ENCODE results near the gene LCN1. TPM values are rescaled to one million over a fixed set of nuclear protein-coding genes. Genes with fewer than 3 reads are reported as not detected.

Gene LCN1
- total RNA-seq, 1 experiment from 2014 or later = not detected

- no peaks in the 10 kb centered on the region for H3K4me1 ChIP-seq (ENCODE audit: insufficient read depth, low read length)
- no peaks in the 10 kb centered on the region for H3K23me2 ChIP-seq (ENCODE audit: insufficient read length, low read depth, low read length, poor library complexity, severe bottlenecking)
- H2BK12ac ChIP-seq (ENCODE audit: insufficient read length, low read depth, low read length) = no peak overlapping the region
- no peaks in the 10 kb centered on the region for H3K79me1 ChIP-seq (ENCODE audit: insufficient read depth, low read depth, low read length, poor library complexity, severe bottlenecking)
- H3K79me2 ChIP-seq (ENCODE audit: insufficient read depth, low read length) = no peaks in the 10 kb centered on the region
- H3T11ph ChIP-seq (ENCODE audit: low read length) = no peak overlapping the region
- no peak overlapping the region for H2BK5ac ChIP-seq (ENCODE audit: insufficient read length, low read length)
- H2AFZ ChIP-seq (ENCODE audit: low read length) = no peak overlapping the region
- H3K27me3 ChIP-seq (ENCODE audit: insufficient read depth, low read length) = no peaks in the 10 kb centered on the region
- Mint-ChIP-seq H3K9me3 (no peaks in the 10 kb centered on the region), H3K27me3 (ENCODE audit: low read depth) (no peaks in the 10 kb centered on the region), H3K4me1 (peaks cover 10 to 18% of the 10 kb centered on the region in 2 experiments; a peak in 3 of 4 replicates), H3K4me3 (no peak overlapping the region), H3K36me3 (ENCODE audit: insufficient read depth in 1 of 3, low read depth in 3 of 3) (peaks cover 14 to 29% (median 23%) of the 10 kb centered on the region in 3 experiments), H3K27ac (no peak overlapping the region; a peak in 1 of 7 replicates)
- no peaks in the 10 kb centered on the region for H4K20me1 ChIP-seq (ENCODE audit: control insufficient read depth, insufficient read depth, insufficient read length)
- no peak overlapping the region for H3K9ac ChIP-seq (ENCODE audit: extremely low read depth, insufficient read length, low read length)
- DNase-seq = no peak
- no peak overlapping the region for H2BK120ac ChIP-seq (ENCODE audit: low read depth, low read length, poor library complexity, severe bottlenecking)
- H4K8ac ChIP-seq (replicated peaks; ENCODE audit: insufficient read length, low read depth, low read length) = no peak overlapping the region
- no peak overlapping the region for H3K14ac ChIP-seq (ENCODE audit: insufficient read depth, low read length)
- no peak overlapping the region for H3K56ac ChIP-seq (ENCODE audit: insufficient read length, low read depth, low read length)
- no peak overlapping the region for H3K23ac ChIP-seq (ENCODE audit: insufficient read length, low read depth, low read length)
- no peak overlapping the region for H4K5ac ChIP-seq (ENCODE audit: insufficient read length, low read depth, low read length)
- no peak overlapping the region for H2AK5ac ChIP-seq (ENCODE audit: insufficient read length, low read length)
- no peak overlapping the region for H3K4me2 ChIP-seq (ENCODE audit: insufficient read depth, insufficient read length, low read length)
- TF ChIP-seq, protein P1, sequence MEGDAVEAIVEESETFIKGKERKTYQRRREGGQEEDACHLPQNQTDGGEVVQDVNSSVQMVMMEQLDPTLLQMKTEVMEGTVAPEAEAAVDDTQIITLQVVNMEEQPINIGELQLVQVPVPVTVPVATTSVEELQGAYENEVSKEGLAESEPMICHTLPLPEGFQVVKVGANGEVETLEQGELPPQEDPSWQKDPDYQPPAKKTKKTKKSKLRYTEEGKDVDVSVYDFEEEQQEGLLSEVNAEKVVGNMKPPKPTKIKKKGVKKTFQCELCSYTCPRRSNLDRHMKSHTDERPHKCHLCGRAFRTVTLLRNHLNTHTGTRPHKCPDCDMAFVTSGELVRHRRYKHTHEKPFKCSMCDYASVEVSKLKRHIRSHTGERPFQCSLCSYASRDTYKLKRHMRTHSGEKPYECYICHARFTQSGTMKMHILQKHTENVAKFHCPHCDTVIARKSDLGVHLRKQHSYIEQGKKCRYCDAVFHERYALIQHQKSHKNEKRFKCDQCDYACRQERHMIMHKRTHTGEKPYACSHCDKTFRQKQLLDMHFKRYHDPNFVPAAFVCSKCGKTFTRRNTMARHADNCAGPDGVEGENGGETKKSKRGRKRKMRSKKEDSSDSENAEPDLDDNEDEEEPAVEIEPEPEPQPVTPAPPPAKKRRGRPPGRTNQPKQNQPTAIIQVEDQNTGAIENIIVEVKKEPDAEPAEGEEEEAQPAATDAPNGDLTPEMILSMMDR (conservative IDR thresholded peaks at IDR 0.05) = no peak
- no CpG with 5 or more reads among the region's 18 CpGs for WGBS (ENCODE audit: extremely low coverage, insufficient read length, low lambda C conversion rate)
- H2BK15ac ChIP-seq (ENCODE audit: low read depth, low read length) = no peak overlapping the region
- H3K4ac ChIP-seq (ENCODE audit: low read depth, low read length) = no peak overlapping the region
- H2BK20ac ChIP-seq (ENCODE audit: low read depth, low read length, poor library complexity, severe bottlenecking) = no peak overlapping the region
- no peak overlapping the region for H4K91ac ChIP-seq (ENCODE audit: insufficient read length, low read depth, low read length)
- H3K9me3 ChIP-seq (ENCODE audit: control insufficient read depth, low read depth, low read length) = no peaks in the 10 kb centered on the region
- no peak overlapping the region for H3K18ac ChIP-seq (ENCODE audit: insufficient read length, low read depth, low read length)
- no peak overlapping the region for H3K27ac ChIP-seq (ENCODE audit: insufficient read length, low read depth, low read length)
Observed at GRCh38 chr9:135490980-135491464, 30.2 kb upstream of the LCN1 start.
